Measurements from ENCODE around the gene CD300H. TPM values are rescaled to one million over a fixed set of nuclear protein-coding genes. Genes with fewer than 3 reads are reported as not detected.

The CD300H gene
- total RNA-seq, 1 experiment from 2014 or later = not detected

DNA sequence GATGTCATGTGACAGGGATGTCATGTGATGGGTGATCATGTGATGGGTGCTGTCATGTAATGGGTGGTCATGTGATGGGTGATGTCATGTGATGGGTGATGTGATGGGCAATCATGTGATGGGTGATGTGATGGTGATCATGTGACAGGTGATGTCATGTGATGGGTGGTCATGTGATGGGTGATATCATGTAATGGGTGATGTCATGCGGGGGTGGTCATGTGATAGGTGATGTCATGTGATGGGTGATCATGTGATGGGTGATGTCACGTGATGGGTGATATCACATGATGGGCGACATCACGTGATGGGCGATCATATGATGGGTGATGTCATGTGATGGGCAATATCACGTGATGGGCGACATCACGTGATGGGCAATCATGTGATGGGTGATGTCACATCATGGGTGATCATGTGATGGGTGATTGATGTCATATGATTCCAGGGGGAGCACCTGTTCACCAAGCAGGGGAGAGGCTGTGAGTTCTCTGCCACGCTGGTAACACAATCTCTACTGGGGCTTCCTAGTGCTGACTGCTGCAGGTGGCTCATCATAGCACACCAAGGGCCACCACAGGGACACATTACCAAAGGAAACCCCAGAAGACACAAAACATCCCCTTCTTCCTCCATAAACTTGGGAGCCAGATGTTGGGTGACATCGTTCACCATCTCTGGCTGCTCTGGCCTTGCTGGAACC is 52.5 kb downstream of the CD300H start:
- no peak overlapping the region for H3K9ac ChIP-seq (ENCODE audit: low read length)
- TF ChIP-seq EZH2phosphoT487 (IDR thresholded peaks at IDR 0.05; ENCODE audit: borderline replicate concordance, low read length) (no peak), EZH2 (IDR thresholded peaks at IDR 0.05; ENCODE audit: low read length, unreplicated experiment) (no peak)
- H3K9me3 ChIP-seq (ENCODE audit: low read length) = peaks cover 9% of the 10 kb centered on the region; the same call in 1 of the 2 replicates
- peaks cover 20% of the 10 kb centered on the region for H3K4me1 ChIP-seq (ENCODE audit: insufficient read depth, low read length)
- H3F3A ChIP-seq (ENCODE audit: low read length, unreplicated experiment) = peaks cover 12% of the 10 kb centered on the region
- no peaks in the 10 kb centered on the region for H3K36me3 ChIP-seq (ENCODE audit: low read depth, low read length)
- H4K20me1 ChIP-seq (ENCODE audit: low read length) = no peaks in the 10 kb centered on the region
- H3K4me3 ChIP-seq (ENCODE audit: low read length) = no peak overlapping the region
- H3K4me2 ChIP-seq (ENCODE audit: low read length) = no peak overlapping the region
- intact Hi-C loops (cut with micrococcal nuclease) = no loop called here
- H3K9me2 ChIP-seq (replicated peaks; ENCODE audit: low read length) = no peaks in the 10 kb centered on the region
- H3K27me3 ChIP-seq (ENCODE audit: low read length) = no peaks in the 10 kb centered on the region
- no peak overlapping the region for H3K27ac ChIP-seq (ENCODE audit: low read length)
- POLR2A ChIA-PET (ENCODE audit: unreplicated experiment) = no interaction called here
- CTCF ChIA-PET = no interaction called here
- ATAC-seq = no peak
- no peak overlapping the region for H2AFZ ChIP-seq (ENCODE audit: low read length)
- no peak for DNase-seq
- no TSS peak for BruUV-seq (replicated peaks)
- no peaks in the 10 kb centered on the region for H3K79me2 ChIP-seq (ENCODE audit: low read length)

DNA sequence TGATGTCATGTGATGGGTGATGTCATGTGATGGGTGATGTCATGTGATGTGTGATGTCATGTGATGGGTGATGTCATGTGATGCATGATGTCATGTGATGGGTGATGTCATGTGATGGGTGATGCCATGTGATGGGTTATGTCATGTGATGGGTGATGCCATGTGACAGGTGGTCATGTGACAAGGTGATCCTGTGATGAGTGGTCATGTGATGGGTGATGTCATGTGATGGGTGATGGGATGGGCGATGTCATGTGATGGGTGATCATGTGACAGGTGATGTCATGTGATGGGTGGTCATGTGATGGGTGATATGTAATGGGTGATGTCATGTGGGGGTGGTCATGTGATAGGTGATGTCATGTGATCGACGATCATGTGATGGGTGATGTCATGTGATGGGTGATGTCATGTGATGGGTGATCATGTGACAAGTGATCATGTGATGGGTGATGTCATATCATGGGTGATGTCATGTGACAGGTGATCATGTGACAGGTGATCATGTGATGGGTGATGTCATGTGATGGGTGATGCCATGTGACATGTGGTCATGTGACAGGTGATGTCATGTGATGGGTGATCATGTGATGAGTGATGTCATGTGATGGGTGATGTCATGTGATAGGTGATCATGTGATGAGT is 53.2 kb downstream of the CD300H start:
- peak; percentile 46 for DNase-seq
- BruUV-seq (replicated peaks) = no TSS peak
- H3K4me3 ChIP-seq (ENCODE audit: low read length) = no peak overlapping the region
- no peaks in the 10 kb centered on the region for H3K9me2 ChIP-seq (replicated peaks; ENCODE audit: low read length)
- no peaks in the 10 kb centered on the region for H4K20me1 ChIP-seq (ENCODE audit: low read length)
- no peak overlapping the region for H3K9ac ChIP-seq (ENCODE audit: low read length)
- H2AFZ ChIP-seq (ENCODE audit: low read length) = no peak overlapping the region
- POLR2A ChIA-PET (ENCODE audit: unreplicated experiment) = no interaction called here
- H3K36me3 ChIP-seq (ENCODE audit: low read depth, low read length) = no peaks in the 10 kb centered on the region
- no peak for ATAC-seq
- intact Hi-C loops (cut with micrococcal nuclease) = no loop called here
- CTCF ChIA-PET = no interaction called here
- H3K4me2 ChIP-seq (ENCODE audit: low read length) = no peak overlapping the region
- H3K9me3 ChIP-seq (ENCODE audit: low read length) = peaks cover 9% of the 10 kb centered on the region; the same call in 1 of the 2 replicates
- H3K4me1 ChIP-seq (ENCODE audit: insufficient read depth, low read length) = peaks cover 20% of the 10 kb centered on the region
- no peaks in the 10 kb centered on the region for H3K27me3 ChIP-seq (ENCODE audit: low read length)
- H3F3A ChIP-seq (ENCODE audit: low read length, unreplicated experiment) = peaks cover 12% of the 10 kb centered on the region
- TF ChIP-seq EZH2 (IDR thresholded peaks at IDR 0.05; ENCODE audit: low read length, unreplicated experiment) = no peak
- TF ChIP-seq, protein P1, sequence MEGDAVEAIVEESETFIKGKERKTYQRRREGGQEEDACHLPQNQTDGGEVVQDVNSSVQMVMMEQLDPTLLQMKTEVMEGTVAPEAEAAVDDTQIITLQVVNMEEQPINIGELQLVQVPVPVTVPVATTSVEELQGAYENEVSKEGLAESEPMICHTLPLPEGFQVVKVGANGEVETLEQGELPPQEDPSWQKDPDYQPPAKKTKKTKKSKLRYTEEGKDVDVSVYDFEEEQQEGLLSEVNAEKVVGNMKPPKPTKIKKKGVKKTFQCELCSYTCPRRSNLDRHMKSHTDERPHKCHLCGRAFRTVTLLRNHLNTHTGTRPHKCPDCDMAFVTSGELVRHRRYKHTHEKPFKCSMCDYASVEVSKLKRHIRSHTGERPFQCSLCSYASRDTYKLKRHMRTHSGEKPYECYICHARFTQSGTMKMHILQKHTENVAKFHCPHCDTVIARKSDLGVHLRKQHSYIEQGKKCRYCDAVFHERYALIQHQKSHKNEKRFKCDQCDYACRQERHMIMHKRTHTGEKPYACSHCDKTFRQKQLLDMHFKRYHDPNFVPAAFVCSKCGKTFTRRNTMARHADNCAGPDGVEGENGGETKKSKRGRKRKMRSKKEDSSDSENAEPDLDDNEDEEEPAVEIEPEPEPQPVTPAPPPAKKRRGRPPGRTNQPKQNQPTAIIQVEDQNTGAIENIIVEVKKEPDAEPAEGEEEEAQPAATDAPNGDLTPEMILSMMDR (conservative IDR thresholded peaks at IDR 0.05; ENCODE audit: low read depth, low read length) = no peak
- TF ChIP-seq EZH2phosphoT487 (IDR thresholded peaks at IDR 0.05; ENCODE audit: borderline replicate concordance, low read length) = no peak
- no peaks in the 10 kb centered on the region for H3K79me2 ChIP-seq (ENCODE audit: low read length)
- H3K27ac ChIP-seq (ENCODE audit: low read length) = no peak overlapping the region

DNA sequence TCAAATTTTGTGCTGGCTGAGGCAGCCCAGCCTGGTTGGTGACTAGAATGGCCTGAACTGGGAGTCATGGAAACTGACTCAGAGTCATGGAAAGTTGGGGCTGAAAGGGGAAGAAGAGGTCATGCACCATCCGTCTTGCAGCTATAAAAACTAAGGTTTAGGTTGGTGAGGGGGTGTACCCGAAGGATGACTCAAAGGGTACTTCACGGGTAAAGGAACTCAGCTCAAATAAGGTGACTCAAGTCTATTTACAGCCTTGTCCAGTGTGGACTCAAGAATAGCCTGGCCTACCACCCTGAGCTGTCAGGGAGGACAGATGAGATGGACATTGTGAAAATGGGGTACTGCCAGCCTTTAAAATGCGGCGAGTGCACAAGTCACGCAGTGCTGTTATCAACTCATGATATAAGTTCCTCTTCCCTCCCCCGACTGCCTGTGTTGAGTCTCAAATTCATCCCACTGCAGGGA is 54.7 kb downstream of the CD300H start:
- Histone ChIP-seq H3K79me2 (ENCODE audit: low read length) (no peaks in the 10 kb centered on the region), H3K27me3 (ENCODE audit: low read length) (no peaks in the 10 kb centered on the region), H3K4me3 (ENCODE audit: low read length) (peak overlapping the region; percentile 16; the same call in 1 of the 2 replicates), H3K27ac (ENCODE audit: low read length) (peak overlapping the region; percentile 90), H3K9me3 (ENCODE audit: low read length) (peaks cover 9% of the 10 kb centered on the region; the same call in 1 of the 2 replicates), H3K9ac (ENCODE audit: low read length) (peak overlapping the region; percentile 54; the same call in 1 of the 2 replicates), H3F3A (ENCODE audit: low read length, unreplicated experiment) (peaks cover 12% of the 10 kb centered on the region), H3K4me2 (ENCODE audit: low read length) (peak overlapping the region; percentile 60), H3K4me1 (ENCODE audit: insufficient read depth, low read length) (peaks cover 20% of the 10 kb centered on the region), H3K36me3 (ENCODE audit: low read depth, low read length) (no peaks in the 10 kb centered on the region), H3K9me2 (replicated peaks; ENCODE audit: low read length) (no peaks in the 10 kb centered on the region), H2AFZ (ENCODE audit: low read length) (no peak overlapping the region), H4K20me1 (ENCODE audit: low read length) (no peaks in the 10 kb centered on the region)
- DNase-seq (peak; percentile 89), ATAC-seq (peak; percentile 87)
- TF ChIP-seq, protein P1 (conservative IDR thresholded peaks at IDR 0.05; ENCODE audit: low read depth, low read length) = no peak
- TF ChIP-seq EZH2 (IDR thresholded peaks at IDR 0.05; ENCODE audit: low read length, unreplicated experiment) = no peak
- POLR2A ChIA-PET (ENCODE audit: unreplicated experiment) = interaction anchor here (0.6 kb wide), 1 partner anchor 1113 kb away, joined by 4 read pairs; no protein-coding TSS in a partner anchor
- intact Hi-C loops (cut with micrococcal nuclease) = no loop called here
- CTCF ChIA-PET = no interaction called here
- no TSS peak for BruUV-seq (replicated peaks)

Measured in PC-3 (cell line).